ENCODE data around the gene CCDC110.

The CCDC110 gene

GRCh38 chr4:185473247-185473646, 1.7 kb upstream of the CCDC110 start:
- TF ChIP-seq CTCF (IDR thresholded peaks at IDR 0.05; ENCODE audit: low read length, missing control alignments): no peak
- H3K4me3 ChIP-seq (replicated peaks; ENCODE audit: low read depth, low read length): no peak overlapping the region
- DNase-seq (ENCODE audit: low read depth): no peak

DNA sequence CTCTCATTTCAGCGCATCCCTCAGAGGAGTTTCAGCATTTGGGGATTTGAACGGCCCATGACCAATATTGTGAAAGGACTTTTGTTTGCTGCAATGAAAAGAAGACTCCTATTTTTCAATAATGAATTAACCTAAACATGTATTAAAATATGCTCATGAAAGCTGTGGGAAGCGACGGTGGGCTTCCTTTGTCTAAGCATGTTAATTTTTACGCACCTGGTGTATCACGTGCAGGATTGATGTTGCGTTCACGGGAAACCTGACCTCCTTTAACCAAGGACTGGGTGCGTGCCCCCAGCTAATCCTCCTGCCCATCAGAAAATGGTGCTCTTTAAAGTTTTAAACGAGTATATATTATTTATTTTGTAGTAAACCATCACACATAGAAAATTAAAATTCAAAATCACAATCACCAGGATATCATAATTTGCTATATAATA, 590 bp upstream of the CCDC110 start:
- no peak for DNase-seq (ENCODE audit: low read depth)
- no peak for TF ChIP-seq CTCF (IDR thresholded peaks at IDR 0.05; ENCODE audit: low read length, missing control alignments)
- H3K4me3 ChIP-seq (replicated peaks; ENCODE audit: low read depth, low read length): peak overlapping the region; percentile 78

GRCh38 chr4:185470501-185471195, 885 bp downstream of the CCDC110 start:
- DNase-seq (ENCODE audit: low read depth): peak; percentile 34
- TF ChIP-seq CTCF (IDR thresholded peaks at IDR 0.05; ENCODE audit: low read length, missing control alignments): no peak
- peak overlapping the region; percentile 83 for H3K4me3 ChIP-seq (replicated peaks; ENCODE audit: low read depth, low read length)

DNA sequence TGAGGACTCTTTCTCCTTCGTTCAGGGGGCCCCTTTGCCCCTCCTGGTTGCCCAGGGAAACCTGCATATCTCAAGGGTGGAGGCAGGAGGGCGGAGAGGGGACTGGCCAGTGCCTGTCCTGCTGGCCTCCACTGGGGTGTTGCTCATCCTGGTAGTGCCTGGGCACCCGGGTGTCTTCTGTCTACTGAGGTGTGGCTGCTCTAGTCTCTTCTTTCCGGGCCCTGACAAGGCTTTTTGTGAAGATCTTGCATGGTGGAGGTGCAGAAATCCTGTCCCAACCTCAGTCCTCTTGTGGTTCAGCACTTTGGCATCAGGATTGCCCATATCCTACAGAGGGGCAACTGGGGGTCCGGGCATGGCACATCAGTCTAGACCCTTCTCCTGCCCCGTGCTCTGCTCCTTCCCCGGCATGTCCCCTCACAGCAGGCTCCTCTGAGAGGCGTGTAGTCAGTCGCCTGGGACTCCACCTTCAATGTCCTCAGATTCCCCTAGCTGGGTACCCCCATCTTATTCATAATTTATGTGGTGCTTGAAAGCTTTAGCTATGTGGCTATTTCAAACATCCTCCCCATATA, 1.9 kb downstream of the CCDC110 start:
- no peak for DNase-seq (ENCODE audit: low read depth)
- no peak for TF ChIP-seq CTCF (IDR thresholded peaks at IDR 0.05; ENCODE audit: low read length, missing control alignments)
- no peak overlapping the region for H3K4me3 ChIP-seq (replicated peaks; ENCODE audit: low read depth, low read length)

DNA sequence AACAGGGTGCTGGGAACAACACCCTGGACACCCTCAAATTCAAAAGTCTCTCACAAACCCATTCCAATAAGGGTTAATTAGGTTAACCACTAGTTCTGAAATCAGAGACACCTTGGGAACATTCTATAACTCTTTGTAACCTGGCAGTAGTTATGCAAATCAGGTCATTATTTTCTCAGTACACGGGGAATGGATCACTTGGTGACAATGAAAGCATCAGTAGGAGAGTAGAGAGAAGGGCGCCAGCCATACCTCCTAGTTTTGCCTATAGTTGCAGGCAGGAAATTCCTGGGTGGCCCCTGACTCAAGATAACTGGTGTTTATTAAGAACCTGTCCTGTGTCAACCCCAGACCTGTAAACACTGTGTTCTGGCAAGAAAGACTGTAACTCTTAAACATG, 2.5 kb downstream of the CCDC110 start:
- no peak for DNase-seq (ENCODE audit: low read depth)
- H3K4me3 ChIP-seq (replicated peaks; ENCODE audit: low read depth, low read length): no peak overlapping the region
- no peak for TF ChIP-seq CTCF (IDR thresholded peaks at IDR 0.05; ENCODE audit: low read length, missing control alignments)

DNA sequence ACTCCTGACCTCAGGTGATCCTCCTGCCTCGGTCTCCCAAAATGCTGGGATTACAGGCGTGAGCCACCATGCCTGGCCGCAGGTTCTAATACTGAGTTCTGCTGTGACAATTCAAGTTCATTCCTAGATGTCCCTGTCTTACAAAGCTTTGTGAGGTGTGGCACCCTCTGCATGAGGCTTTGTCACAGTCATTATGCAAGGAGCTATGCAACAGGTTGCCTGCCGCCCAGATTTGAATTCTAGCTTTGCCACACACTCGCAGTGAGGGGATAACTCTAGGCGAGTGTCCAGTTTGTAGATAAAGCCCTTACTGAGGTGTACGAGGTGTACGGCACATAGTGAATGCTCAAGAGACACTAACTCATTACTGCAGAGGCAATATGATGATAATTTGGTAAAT, 3.5 kb downstream of the CCDC110 start:
- no peak for DNase-seq (ENCODE audit: low read depth)
- no peak overlapping the region for H3K4me3 ChIP-seq (replicated peaks; ENCODE audit: low read depth, low read length)
- TF ChIP-seq CTCF (IDR thresholded peaks at IDR 0.05; ENCODE audit: low read length, missing control alignments): no peak

DNA sequence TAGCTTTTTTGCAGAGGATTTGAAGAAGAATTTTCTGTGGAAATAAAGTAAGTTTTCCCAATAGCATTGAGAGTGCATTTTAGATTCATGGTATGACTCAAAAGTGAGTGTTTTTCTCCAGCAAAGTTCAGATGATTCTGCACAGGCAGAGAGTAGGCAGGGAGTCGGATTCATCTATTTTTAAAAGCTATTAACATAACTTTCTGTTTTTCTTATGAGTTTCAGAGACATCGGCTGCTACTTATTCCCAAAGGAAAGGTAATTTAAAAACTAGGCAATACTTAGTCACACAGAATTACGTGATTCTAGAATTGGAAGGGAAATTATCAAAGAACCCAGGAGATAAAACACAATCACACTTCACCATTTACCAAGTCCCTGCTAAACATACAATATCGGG, 4.4 kb downstream of the CCDC110 start:
- DNase-seq (ENCODE audit: low read depth): no peak
- no peak overlapping the region for H3K4me3 ChIP-seq (replicated peaks; ENCODE audit: low read depth, low read length)

More for the DNA sequence above, 4.4 kb downstream of the CCDC110 start:
- no peak for TF ChIP-seq CTCF (IDR thresholded peaks at IDR 0.05; ENCODE audit: low read length, missing control alignments)
